K562 (cell line): ENCODE measurements around the gene ALK. TPM values are rescaled to one million over a fixed set of nuclear protein-coding genes. Genes with fewer than 3 reads are reported as not detected.

Source experiments
- ATAC-seq: fragments of 200-7000 bp; cut with Tn5 transposase; 3 replicates; pipeline ENCODE4 v1.9.1; 2020; ENCODE audit warnings: moderate library complexity
- BruUV-seq: library from RNA; stranded (reverse); fragments of 400-500 nt; replicated peaks from 2 replicates; lab custom pipeline; 2021; lab: Mats Ljungman, UMichigan
- CTCF ChIA-PET: fragments of 300-600 bp; formaldehyde crosslinking; extraction: SDS; loops from one replicate; lab custom pipeline; 2021; ENCODE audit warnings: low intra/inter-chr PET ratio; lab: Yijun Ruan, JAX
- POLR2A ChIA-PET: fragments of 300-600, 350-650 bp; sonication (Branson Sonifier 250); formaldehyde crosslinking; extraction: SDS; loops from one replicate; lab custom pipeline; 2021; ENCODE audit warnings: antibody characterized with exemption, inconsistent platforms; lab: Yijun Ruan, JAX
- DNase-seq, 4 experiments: peaks; one replicate each; pipeline versions ENCODE4 v3.0.0 to v3.0.0-alpha.2; 2011 to 2018; ENCODE audit warnings: low spot score in 3 of 4, mixed read lengths in 3 of 4; ENCODE audit errors: extremely low read depth in 1 of 4
- FAIRE-seq: peaks from 2 replicates; lab custom pipeline; 2011; peaks lifted over from hg19 to GRCh38; lab: Jason Lieb, UNC
- H2AFZ ChIP-seq: 2 replicates; pipeline ENCODE4 v1.6.0; 2011; ENCODE audit warnings: low read depth, low read length, control low read depth, inconsistent platforms
- H3K27ac ChIP-seq: fragments of 200-600 bp; 3 replicates; pipeline ENCODE4 v1.8.0; 2011; ENCODE audit warnings: low read depth, mild to moderate bottlenecking, control low read depth, inconsistent platforms, low read length, moderate library complexity, mixed read lengths; ENCODE audit errors: extremely low read depth
- H3K27me3 ChIP-seq, 2 experiments: fragments of 300-600 bp in 1 of 2; 2 replicates in 1 of 2; 3 replicates in 1 of 2; pipeline versions ENCODE4 v1.6.0 to v1.8.0; 2011; ENCODE audit warnings: inconsistent platforms in 2 of 2, low read length in 2 of 2, mild to moderate bottlenecking in 1 of 2, mixed read lengths in 1 of 2, moderate library complexity in 1 of 2; ENCODE audit not compliant: control insufficient read depth in 2 of 2, insufficient read depth in 2 of 2
- H3K36me3 ChIP-seq: fragments of 300-600 bp; 3 replicates; pipeline ENCODE4 v1.8.0; 2011; ENCODE audit warnings: mild to moderate bottlenecking, low read length, inconsistent platforms; ENCODE audit not compliant: control insufficient read depth, insufficient read depth
- H3K4me1 ChIP-seq, 2 experiments: fragments of 200-600 bp in 1 of 2; replicated peaks in 1 of 2; 2 replicates in 1 of 2; 3 replicates in 1 of 2; pipeline versions ENCODE4 v1.5.1 to v1.8.0; 2011; ENCODE audit warnings: inconsistent platforms in 2 of 2, low read length in 2 of 2, mild to moderate bottlenecking in 1 of 2, mixed read lengths in 1 of 2, moderate library complexity in 1 of 2; ENCODE audit not compliant: control insufficient read depth in 2 of 2, insufficient read depth in 2 of 2
- H3K4me2 ChIP-seq: 2 replicates; pipeline ENCODE4 v1.6.1; 2011; ENCODE audit warnings: low read length, control low read depth, inconsistent platforms, mixed read lengths; ENCODE audit not compliant: insufficient read depth
- H3K4me3 ChIP-seq: fragments of 200-600 bp; sonication (generic), shearing (Covaris generic); 2 replicates; pipeline ENCODE4 v1.5.1; 2016; ENCODE audit warnings: control low read depth, inconsistent platforms
- H3K79me2 ChIP-seq: fragments of 200-600 bp; 3 replicates; pipeline ENCODE4 v1.8.0; 2011; ENCODE audit warnings: low read length, inconsistent platforms; ENCODE audit not compliant: control insufficient read depth, insufficient read depth
- H3K9ac ChIP-seq, 2 experiments: 2 replicates each; pipeline versions ENCODE4 v1.6.0 to v1.6.1; 2011; ENCODE audit warnings: low read depth in 2 of 2, low read length in 2 of 2, control low read depth in 1 of 2, inconsistent platforms in 1 of 2, mild to moderate bottlenecking in 1 of 2, mixed read lengths in 1 of 2; ENCODE audit not compliant: insufficient read depth in 1 of 2
- H3K9me1 ChIP-seq: one replicate; pipeline ENCODE4 v1.6.0; 2011; ENCODE audit warnings: inconsistent platforms, mild to moderate bottlenecking, low read length, moderate library complexity; ENCODE audit not compliant: control insufficient read depth, insufficient read depth
- H3K9me3 ChIP-seq: replicated peaks from 2 replicates; pipeline ENCODE4 v1.5.1; 2011; ENCODE audit warnings: low read depth, low read length, inconsistent platforms; ENCODE audit not compliant: control insufficient read depth, insufficient read depth
- H4K20me1 ChIP-seq: replicated peaks from 2 replicates; pipeline ENCODE4 v1.6.1; 2011; ENCODE audit warnings: low read length, inconsistent platforms, mixed read lengths; ENCODE audit not compliant: control insufficient read depth, insufficient read depth
- CAMTA2 ChIP-seq: fragments of 250-450 bp; sonication (Bioruptor Pico); conservative IDR thresholded peaks from 2 replicates; pipeline ENCODE4 v1.5.1; 2022
- GTF2E2 ChIP-seq: fragments of 200-800 bp; sonication (Bioruptor generic); IDR thresholded peaks from 2 replicates; pipeline ENCODE4 v1.6.1; 2016; ENCODE audit warnings: missing genetic modification characterization, missing compliant biosample characterization
- GTF3C2 ChIP-seq: IDR thresholded peaks from 3 replicates; pipeline ENCODE4 v1.6.1; 2011; ENCODE audit warnings: borderline replicate concordance, mild to moderate bottlenecking, moderate library complexity; ENCODE audit not compliant: insufficient read length; ENCODE audit errors: extremely low read depth
- HOMEZ ChIP-seq: fragments of 250-450 bp; sonication (Bioruptor Pico); IDR thresholded peaks from 2 replicates; pipeline ENCODE4 v1.4.0; 2020; ENCODE audit warnings: mild to moderate bottlenecking, moderate library complexity
- MAFG ChIP-seq: fragments of 450-650 bp; conservative IDR thresholded peaks from 2 replicates; pipeline ENCODE4 v1.6.1; 2016; ENCODE audit warnings: missing genetic modification characterization, missing compliant biosample characterization
- MAX ChIP-seq: sonication (generic); formaldehyde crosslinking; IDR thresholded peaks from 2 replicates; pipeline ENCODE4 v1.9.0; 2022; ENCODE audit warnings: mild to moderate bottlenecking, missing genetic modification reagents
- MCM7 ChIP-seq, 2 experiments: fragments of 450-650 bp; IDR thresholded peaks; 2 replicates each; pipeline ENCODE4 v1.6.1; 2016 to 2018
- PHF21A ChIP-seq: fragments of 450-650 bp; IDR thresholded peaks from 2 replicates; pipeline ENCODE4 v1.6.1; 2017; ENCODE audit warnings: low read depth, borderline replicate concordance
- POLR2B ChIP-seq: fragments of 450-650 bp; IDR thresholded peaks from 2 replicates; pipeline ENCODE4 v1.6.1; 2018; ENCODE audit warnings: low read depth; ENCODE audit not compliant: partially characterized antibody
- RAD51 ChIP-seq: fragments of 450-650 bp; IDR thresholded peaks from 2 replicates; pipeline ENCODE4 v1.7.1; 2016; ENCODE audit warnings: low read depth, mild to moderate bottlenecking, borderline replicate concordance
- RNF219 ChIP-seq: fragments of 250-450 bp; sonication (Bioruptor Pico); IDR thresholded peaks from 2 replicates; pipeline ENCODE4 v1.5.0; 2022; ENCODE audit warnings: mild to moderate bottlenecking
- SNIP1 ChIP-seq: fragments of 450-650 bp; IDR thresholded peaks from 2 replicates; pipeline ENCODE4 v1.7.1; 2017; ENCODE audit warnings: low read depth, mild to moderate bottlenecking
- TAL1 ChIP-seq: fragments of 450-650 bp; IDR thresholded peaks from 2 replicates; pipeline ENCODE4 v1.6.1; 2016; ENCODE audit warnings: mild to moderate bottlenecking
- ZBTB12 ChIP-seq: fragments of 250-450 bp; sonication (Bioruptor Pico); IDR thresholded peaks from 2 replicates; pipeline ENCODE4 v1.4.0; 2020
- ZC3H8 ChIP-seq: fragments of 450-650 bp; IDR thresholded peaks from 2 replicates; pipeline ENCODE4 v1.6.1; 2017
- ZKSCAN3 ChIP-seq: fragments of 250-450 bp; sonication (Bioruptor Pico); IDR thresholded peaks from 2 replicates; pipeline ENCODE4 v1.4.0; 2020
- ZNF584 ChIP-seq: fragments of 200-800 bp; sonication (Bioruptor generic); IDR thresholded peaks from 2 replicates; pipeline ENCODE4 v1.6.1; 2016; ENCODE audit warnings: low read depth, mild to moderate bottlenecking, missing genetic modification characterization, missing compliant biosample characterization
- WGBS: fragments of 100-300 bp; shearing (Covaris generic); methylation state at CpG from one replicate; pipeline ENCODE4 v1.1.6; 2016; ENCODE audit warnings: low coverage, mixed read lengths; ENCODE audit not compliant: insufficient coverage; ENCODE audit errors: missing lambda C conversion rate; 5-methylcytosine and 5-hydroxymethylcytosine counted together
- in situ Hi-C: fragments of 300-500 bp; cut with MboI; formaldehyde crosslinking; loops from 4 replicates; pipeline ENCODE4 v1.15.0; 2018; ENCODE audit warnings: inconsistent platforms, mixed read lengths
- intact Hi-C: fragments of 100-400 bp; cut with micrococcal nuclease; formaldehyde crosslinking; loops from 2 replicates; pipeline ENCODE4 v1.14.2; 2022
- polyA plus RNA-seq, 8 experiments: library from polyadenylated mRNA; depleted of rRNA in 4 of 8; stranded (reverse) in 5 of 8; unstranded in 3 of 8; fragments of >200 nt; fragmentation: Nextera tagmentation in 2 of 8; fragmentation: Illumina TruSeq in 1 of 8; extraction: Ambion mirVana in 2 of 8; extraction: Trizol in 1 of 8; gene quantifications; 2 replicates each; pipeline versions ENCODE4 v1.2.1 to v1.2.3, GENCODE V29; 2011 to 2014; ENCODE audit warnings: inconsistent platforms in 1 of 8, missing spikeins in 1 of 8
- total RNA-seq, 7 experiments: library from RNA; depleted of rRNA in 6 of 7; stranded (reverse); fragments of >200 nt in 6 of 7; fragmentation: Illumina TruSeq in 2 of 7; extraction: Trizol in 2 of 7; gene quantifications; 2 replicates each; pipeline versions ENCODE4 v1.2.1 to v1.2.3, GENCODE V29; 2011 to 2021; ENCODE audit warnings: low replicate concordance in 1 of 7

ALK gene
- total and polyA plus RNA-seq, 9 of the 15 experiments (the other 6 are each of a cell fraction or from before 2014, with no cell fraction given): not detected

GRCh38 chr2:29225814-29226213, 695.6 kb downstream of the ALK start:
- DNase-seq: no peak
- H3K9me3 ChIP-seq: no peaks in the 10 kb centered on the region
- WGBS: 4% methylated on average over 8 of the region's 8 CpGs
- no peak overlapping the region for H2AFZ ChIP-seq
- no peak for FAIRE-seq
- peaks cover 7 to 69% of the 10 kb centered on the region in 2 experiments; a peak in 3 of 5 replicates for H3K27me3 ChIP-seq
- in situ Hi-C loops: no loop called here
- H3K9ac ChIP-seq: no peak overlapping the region
- no peaks in the 10 kb centered on the region for H3K79me2 ChIP-seq
- H3K36me3 ChIP-seq: no peaks in the 10 kb centered on the region
- CTCF ChIA-PET: no interaction called here
- no peak overlapping the region for H3K4me3 ChIP-seq
- intact Hi-C loops: no loop called here
- H3K27ac ChIP-seq: no peak overlapping the region
- POLR2A ChIA-PET: no interaction called here
- H3K4me1 ChIP-seq: no peaks in the 10 kb centered on the region
- H3K9me1 ChIP-seq: no peaks in the 10 kb centered on the region
- ATAC-seq: no peak
- BruUV-seq: no TSS peak
- no peak overlapping the region for H3K4me2 ChIP-seq
- H4K20me1 ChIP-seq: peaks cover 11% of the 10 kb centered on the region
- TF ChIP-seq ZBTB12 (CRISPR knock-in tag): no peak
- no peak for TF ChIP-seq HOMEZ
- TF ChIP-seq POLR2B: no peak
- no peak for TF ChIP-seq PHF21A
- no peak for TF ChIP-seq RNF219 (CRISPR knock-in tag)
- no peak for TF ChIP-seq MCM7 (IDR thresholded peaks at IDR 0.05)
- TF ChIP-seq RAD51: no peak
- no peak for TF ChIP-seq TAL1
- no peak for TF ChIP-seq CAMTA2
- TF ChIP-seq GTF2E2 (tag): no peak
- TF ChIP-seq GTF3C2: no peak
- no peak for TF ChIP-seq SNIP1
- TF ChIP-seq MAX: no peak
- no peak for TF ChIP-seq MAFG
- no peak for TF ChIP-seq ZC3H8
- no peak for TF ChIP-seq ZKSCAN3
- TF ChIP-seq ZNF584 (CRISPR knock-in tag): no peak
